Activated T-helper 17 cell treated with anti-CD3 and anti-CD28 coated beads, Interleukin-2, amount 50 U/mL, for 72 hours (primary cell): ENCODE results near the gene TOMM6. TPM values are rescaled to one million over a fixed set of nuclear protein-coding genes. Genes with fewer than 3 reads are reported as not detected.
"Not testable (repeated sequence)": the region's sequence is repeated elsewhere in the genome, so short reads cannot be mapped to it uniquely, and the experiment has no call there.

Experiments used
- ATAC-seq: fragments of 150-1000 bp; cut with Tn5 transposase; replicated peaks from 2 replicates; pipeline ENCODE4 v1.10.0; 2021; ENCODE audit warnings: mild to moderate bottlenecking, moderate library complexity
- H3K27ac Mint-ChIP-seq: one replicate; pipeline ENCODE4 v1.8.0; 2022; ENCODE audit warnings: mixed read lengths
- H3K27me3 Mint-ChIP-seq: one replicate; pipeline ENCODE4 v1.8.0; 2022; ENCODE audit warnings: mixed read lengths
- H3K36me3 Mint-ChIP-seq: one replicate; pipeline ENCODE4 v1.8.0; 2022; ENCODE audit warnings: low read depth, mild to moderate bottlenecking, mixed read lengths
- H3K4me1 Mint-ChIP-seq: one replicate; pipeline ENCODE4 v1.8.0; 2022; ENCODE audit warnings: mixed read lengths
- H3K4me3 Mint-ChIP-seq: one replicate; pipeline ENCODE4 v1.8.0; 2022; ENCODE audit warnings: mild to moderate bottlenecking, mixed read lengths
- H3K9me3 Mint-ChIP-seq: one replicate; pipeline ENCODE4 v1.8.0; 2022; ENCODE audit warnings: mixed read lengths
- total RNA-seq, 2 donors: library from RNA; stranded (reverse); gene quantifications; one replicate each; pipeline ENCODE4 v1.2.3, GENCODE V29; 2022

Gene TOMM6
- total RNA-seq, 2 donors from 2014 or later = 124 to 320 TPM

- Mint-ChIP-seq H3K27me3 (no peaks in the 10 kb centered on the region), H3K4me1 (no peaks in the 10 kb centered on the region)
Observed at GRCh38 chr6:41757271-41757670, 30.2 kb upstream of the TOMM6 start.

DNA sequence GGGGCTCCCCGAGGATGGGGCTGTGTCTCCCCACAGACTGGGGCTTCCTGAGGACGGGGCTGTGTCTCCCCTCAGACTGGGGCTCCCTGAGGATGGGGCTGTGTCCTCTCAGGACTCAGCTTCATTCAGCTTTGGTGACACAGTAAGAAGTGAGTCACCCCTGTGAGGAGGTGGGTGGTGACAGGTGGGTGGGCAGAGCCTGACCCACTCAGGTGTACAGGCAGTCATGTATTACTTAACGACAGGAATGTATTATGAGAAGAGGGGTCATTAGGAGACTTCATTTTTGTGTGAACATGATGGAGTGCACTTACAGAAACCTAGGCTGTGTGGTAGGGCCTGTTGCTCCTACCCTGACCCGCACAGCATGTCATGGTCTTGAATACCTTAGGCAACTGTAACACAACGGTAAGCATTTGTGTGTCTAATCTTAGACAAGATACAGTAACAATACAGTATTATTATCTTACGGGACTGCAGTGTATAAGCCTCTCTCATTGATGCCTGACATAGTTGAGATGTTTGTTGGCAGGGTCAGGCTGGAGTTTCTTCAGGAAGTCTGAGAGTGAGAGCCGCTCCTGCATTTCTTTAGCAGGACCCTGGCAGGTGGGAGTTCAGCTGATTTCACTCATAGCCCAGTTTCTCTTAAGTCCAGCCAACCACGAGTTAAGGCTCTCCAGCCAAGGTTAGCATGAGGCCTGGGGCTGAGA lies 29.4 kb upstream of the TOMM6 start:
- no peaks in the 10 kb centered on the region for H3K36me3 Mint-ChIP-seq
- H3K9me3 Mint-ChIP-seq = no peaks in the 10 kb centered on the region
- H3K27ac Mint-ChIP-seq = no peak overlapping the region
- no peaks in the 10 kb centered on the region for H3K27me3 Mint-ChIP-seq
- no peaks in the 10 kb centered on the region for H3K4me1 Mint-ChIP-seq
- ATAC-seq = no peak
- no peak overlapping the region for H3K4me3 Mint-ChIP-seq

More at GRCh38 chr6:41757271-41757670, 30.2 kb upstream of the TOMM6 start:
- no peak for ATAC-seq
- H3K9me3 Mint-ChIP-seq = no peaks in the 10 kb centered on the region
- no peaks in the 10 kb centered on the region for H3K36me3 Mint-ChIP-seq
- no peak overlapping the region for H3K27ac Mint-ChIP-seq
- no peak overlapping the region for H3K4me3 Mint-ChIP-seq

GRCh38 chr6:41758641-41759035 lies 28.9 kb upstream of the TOMM6 start:
- Mint-ChIP-seq H3K4me3 (no peak overlapping the region), H3K4me1 (no peaks in the 10 kb centered on the region), H3K9me3 (no peaks in the 10 kb centered on the region), H3K27ac (no peak overlapping the region), H3K36me3 (no peaks in the 10 kb centered on the region), H3K27me3 (no peaks in the 10 kb centered on the region)
- no peak for ATAC-seq

DNA sequence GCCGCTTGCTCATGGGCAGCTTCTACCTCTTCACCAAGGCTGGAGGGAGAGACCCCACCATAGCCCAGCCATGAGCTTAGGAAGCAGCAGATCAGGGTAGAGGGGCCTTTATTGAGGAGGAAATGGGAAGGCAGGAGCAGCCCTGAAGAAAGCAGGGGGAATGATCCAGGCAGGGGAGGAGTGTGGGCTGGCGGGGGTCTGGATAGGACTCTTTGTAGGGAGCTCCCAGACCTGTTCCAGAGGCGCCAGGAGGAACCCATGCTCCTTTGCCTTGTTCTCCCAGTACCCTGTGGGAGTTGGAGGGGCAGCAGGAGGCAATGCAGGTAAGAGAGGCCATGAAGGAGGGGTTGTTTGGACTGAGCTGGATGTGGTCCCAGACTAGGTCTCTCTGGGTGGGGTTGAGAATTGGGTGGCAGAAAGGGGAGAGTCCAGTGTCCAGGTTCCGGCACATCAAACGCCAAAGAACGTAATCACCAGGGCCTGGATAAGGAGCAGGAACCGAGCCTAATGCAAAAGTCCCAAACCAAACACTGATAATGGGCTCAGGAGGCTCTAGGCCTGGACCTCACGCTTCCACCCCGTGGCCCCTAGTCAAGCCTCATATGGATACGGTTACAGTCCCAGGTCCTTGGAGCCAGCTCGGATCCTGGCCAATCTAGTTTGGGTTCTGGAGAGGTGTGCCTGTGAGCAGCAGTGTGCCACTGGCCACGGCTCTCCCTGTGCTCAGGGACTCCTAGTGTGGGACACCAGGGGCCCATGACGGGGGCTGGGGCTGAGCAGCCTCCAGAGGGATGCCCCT lies 28.2 kb upstream of the TOMM6 start:
- H3K4me1 Mint-ChIP-seq = no peaks in the 10 kb centered on the region
- no peak for ATAC-seq
- H3K27ac Mint-ChIP-seq = no peak overlapping the region

DNA sequence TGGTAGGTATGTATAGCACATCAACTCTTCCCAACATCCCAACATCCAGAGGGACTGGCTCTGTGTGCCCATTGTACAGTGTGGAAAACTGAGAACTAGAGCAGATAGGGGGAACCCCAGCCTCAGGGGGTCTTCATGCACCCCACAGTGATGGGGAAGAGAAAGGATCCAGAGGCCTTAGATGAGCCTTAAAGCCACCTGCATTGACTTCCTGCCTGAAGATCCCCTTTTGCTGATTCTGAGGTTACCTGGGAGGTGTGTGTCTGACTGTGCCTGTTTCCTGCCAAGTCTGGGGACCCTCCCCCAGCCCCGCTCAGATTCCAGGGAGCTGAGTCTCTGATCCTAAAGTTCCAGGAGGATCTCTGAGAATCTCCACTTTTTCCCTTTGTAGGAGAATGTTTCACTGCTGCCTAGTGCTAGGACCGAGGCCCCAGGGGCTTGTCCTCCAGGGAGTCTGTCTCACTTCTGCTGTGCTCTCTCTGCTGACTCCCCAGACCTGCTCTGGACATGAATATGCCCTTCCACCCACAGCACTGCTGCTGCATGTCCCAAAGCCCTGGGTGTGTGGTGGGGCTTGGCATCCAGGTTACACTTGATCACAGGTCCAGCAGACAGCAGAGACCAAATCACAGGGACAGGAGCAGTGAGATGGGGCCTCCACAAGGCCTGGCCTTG lies 27.5 kb upstream of the TOMM6 start:
- H3K36me3 Mint-ChIP-seq = no peaks in the 10 kb centered on the region
- no peak overlapping the region for H3K27ac Mint-ChIP-seq
- no peak overlapping the region for H3K4me3 Mint-ChIP-seq
- no peak for ATAC-seq
- H3K9me3 Mint-ChIP-seq = no peaks in the 10 kb centered on the region
- H3K4me1 Mint-ChIP-seq = no peaks in the 10 kb centered on the region
- H3K27me3 Mint-ChIP-seq = no peaks in the 10 kb centered on the region

More for the DNA sequence above, 28.2 kb upstream of the TOMM6 start:
- Mint-ChIP-seq H3K4me3 (no peak overlapping the region), H3K9me3 (no peaks in the 10 kb centered on the region), H3K27me3 (no peaks in the 10 kb centered on the region), H3K36me3 (no peaks in the 10 kb centered on the region)

DNA sequence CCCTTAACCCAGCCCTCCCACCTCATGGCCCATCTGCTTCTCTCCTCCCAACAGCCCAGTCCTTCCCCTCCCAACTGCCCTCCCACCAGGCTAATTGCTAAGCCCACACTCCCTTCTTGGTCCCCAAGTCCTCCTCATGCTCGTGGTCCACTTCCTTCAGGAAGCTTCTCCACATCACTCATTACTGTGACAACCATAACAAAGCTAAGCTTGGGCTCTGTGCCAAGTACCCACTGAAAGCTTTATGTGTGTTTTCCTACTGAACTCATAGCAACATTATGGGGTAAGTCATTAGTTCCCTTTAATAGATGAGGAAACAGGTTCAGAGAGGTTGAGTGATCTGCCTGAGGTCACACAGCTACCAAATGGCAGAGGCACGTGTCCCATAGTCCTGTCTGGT lies 24.0 kb upstream of the TOMM6 start:
- Mint-ChIP-seq H3K27ac (no peak overlapping the region), H3K4me3 (no peak overlapping the region), H3K36me3 (no peaks in the 10 kb centered on the region), H3K9me3 (no peaks in the 10 kb centered on the region), H3K4me1 (no peaks in the 10 kb centered on the region), H3K27me3 (no peaks in the 10 kb centered on the region)
- ATAC-seq = no peak

DNA sequence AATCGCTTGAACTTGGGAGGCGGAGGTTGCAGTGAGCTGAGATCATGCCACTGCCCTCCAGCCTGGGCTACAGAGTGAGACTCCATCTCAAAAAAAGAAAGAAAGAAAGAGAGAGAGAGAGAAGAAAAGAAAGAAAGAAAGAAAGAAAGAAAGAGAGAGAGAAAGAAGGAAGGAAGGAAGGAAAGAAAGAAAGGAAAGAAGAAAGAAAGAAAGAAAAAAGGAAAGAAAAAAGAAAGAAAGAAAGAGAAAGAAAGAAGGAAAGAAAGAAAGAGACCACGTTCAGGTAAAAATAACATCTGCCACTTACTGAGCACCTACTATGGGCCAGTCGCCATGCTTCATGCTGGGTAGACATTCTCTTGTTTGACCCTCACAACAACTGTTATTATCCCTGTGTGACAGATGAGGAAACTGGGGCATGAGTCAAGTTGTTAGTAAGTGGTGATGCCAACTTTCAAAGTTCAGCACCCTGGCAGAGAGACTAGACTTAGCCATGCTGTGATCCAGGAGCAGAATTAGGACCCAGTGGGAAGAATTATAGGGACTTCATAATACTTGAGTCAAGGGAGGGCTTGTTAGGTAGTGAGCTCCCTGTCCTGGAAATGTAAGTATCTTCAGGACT lies 21.3 kb upstream of the TOMM6 start:
- not testable (repeated sequence) for H3K4me1 Mint-ChIP-seq, H3K27me3 Mint-ChIP-seq, H3K4me3 Mint-ChIP-seq, H3K27ac Mint-ChIP-seq, H3K9me3 Mint-ChIP-seq, H3K36me3 Mint-ChIP-seq, ATAC-seq

- Mint-ChIP-seq H3K27ac (no peak overlapping the region), H3K4me3 (no peak overlapping the region), H3K4me1 (no peaks in the 10 kb centered on the region), H3K36me3 (peaks cover 10% of the 10 kb centered on the region), H3K9me3 (no peaks in the 10 kb centered on the region), H3K27me3 (no peaks in the 10 kb centered on the region)
- no peak for ATAC-seq
Observed at GRCh38 chr6:41767112-41767833, 20.2 kb upstream of the TOMM6 start.

- no peak overlapping the region for H3K4me3 Mint-ChIP-seq
- H3K4me1 Mint-ChIP-seq = no peaks in the 10 kb centered on the region
- ATAC-seq = no peak
- no peaks in the 10 kb centered on the region for H3K27me3 Mint-ChIP-seq
- H3K9me3 Mint-ChIP-seq = no peaks in the 10 kb centered on the region
- H3K36me3 Mint-ChIP-seq = peaks cover 15% of the 10 kb centered on the region
- H3K27ac Mint-ChIP-seq = peak overlapping the region; percentile 63
Observed at GRCh38 chr6:41768545-41769308, 18.8 kb upstream of the TOMM6 start.

- Mint-ChIP-seq H3K27ac (peak overlapping the region; percentile 63), H3K9me3 (no peaks in the 10 kb centered on the region), H3K36me3 (peaks cover 20% of the 10 kb centered on the region), H3K27me3 (no peaks in the 10 kb centered on the region), H3K4me3 (no peak overlapping the region), H3K4me1 (no peaks in the 10 kb centered on the region)
- no peak for ATAC-seq
Observed at GRCh38 chr6:41769376-41769775, 18.1 kb upstream of the TOMM6 start.

GRCh38 chr6:41770381-41771057 lies 17.0 kb upstream of the TOMM6 start:
- no peak overlapping the region for H3K27ac Mint-ChIP-seq
- no peak for ATAC-seq
- H3K36me3 Mint-ChIP-seq = peaks cover 21% of the 10 kb centered on the region
- no peaks in the 10 kb centered on the region for H3K9me3 Mint-ChIP-seq
- no peaks in the 10 kb centered on the region for H3K27me3 Mint-ChIP-seq
- H3K4me1 Mint-ChIP-seq = no peaks in the 10 kb centered on the region
- H3K4me3 Mint-ChIP-seq = no peak overlapping the region

DNA sequence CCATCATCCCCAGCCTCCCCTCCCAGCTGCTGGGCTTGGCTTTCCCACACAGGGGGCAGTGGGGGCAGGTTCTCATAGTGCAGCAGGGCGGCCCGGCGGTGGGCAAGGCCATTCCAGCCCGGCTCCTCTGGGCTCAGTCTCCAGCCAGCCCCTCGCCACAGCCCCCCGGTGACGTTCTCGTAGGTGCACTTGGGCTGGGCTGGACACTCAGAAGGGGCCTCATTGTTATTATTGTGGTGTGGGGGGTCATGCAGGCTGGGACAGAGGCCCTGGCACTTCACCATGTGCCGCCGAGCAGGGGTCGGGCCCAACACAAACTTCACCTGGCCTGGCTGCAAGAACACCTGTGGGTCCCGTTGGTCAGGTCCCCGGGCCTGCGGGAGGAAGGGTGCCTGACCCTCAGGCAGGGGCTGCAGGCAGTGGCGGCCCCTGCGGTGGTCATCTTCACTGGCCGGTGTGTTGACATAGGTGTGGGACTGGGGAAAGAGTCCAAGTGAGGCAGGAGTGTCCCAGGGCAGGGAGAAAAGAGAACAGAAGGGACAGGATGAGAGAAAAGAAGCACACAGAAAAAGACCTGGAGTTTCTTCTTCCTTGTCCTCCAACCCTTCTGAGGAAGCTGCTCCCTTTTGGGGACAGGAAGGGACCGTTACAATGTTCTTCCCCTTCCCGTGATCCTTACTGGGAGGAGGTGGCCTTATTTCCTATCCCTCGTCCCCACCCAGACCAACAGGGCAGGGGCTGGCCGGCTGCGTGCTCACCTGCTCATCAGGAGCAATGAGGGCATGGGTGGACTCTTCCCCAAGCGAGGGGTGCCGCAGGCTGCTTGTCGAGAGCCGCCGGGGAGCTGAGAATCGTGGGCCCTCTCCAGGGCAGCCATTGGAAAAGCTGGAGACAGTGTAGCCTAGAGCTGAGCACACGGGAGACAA lies 16.2 kb upstream of the TOMM6 start:
- Mint-ChIP-seq H3K36me3 (peaks cover 21% of the 10 kb centered on the region), H3K27ac (no peak overlapping the region), H3K4me3 (no peak overlapping the region), H3K9me3 (no peaks in the 10 kb centered on the region), H3K4me1 (no peaks in the 10 kb centered on the region), H3K27me3 (no peaks in the 10 kb centered on the region)
- ATAC-seq = no peak
